Body of pancreas (tissue), 4 donors: ENCODE data around the gene MCRS1.

Source experiments
- POLR2A ChIP-seq, 3 donors: fragments of 450-650 bp; IDR thresholded peaks; one replicate each; pipeline ENCODE4 v1.6.1; 2016; ENCODE audit warnings: antibody characterized with exemption in 3 of 3, mild to moderate bottlenecking in 2 of 3
- TF ChIP-seq, protein P1 (sequence below), 7 experiments: fragments of 450-650 bp in 4 of 7; fragments of 200-600 bp in 3 of 7; sonication (generic) in 3 of 7; IDR thresholded peaks; one replicate each; pipeline ENCODE4 v1.5.1; 2016 to 2019; ENCODE audit warnings: antibody characterized with exemption in 7 of 7

GRCh38 chr12:49541911-49542505, 25.9 kb downstream of the MCRS1 start:
- TF ChIP-seq, protein P1, sequence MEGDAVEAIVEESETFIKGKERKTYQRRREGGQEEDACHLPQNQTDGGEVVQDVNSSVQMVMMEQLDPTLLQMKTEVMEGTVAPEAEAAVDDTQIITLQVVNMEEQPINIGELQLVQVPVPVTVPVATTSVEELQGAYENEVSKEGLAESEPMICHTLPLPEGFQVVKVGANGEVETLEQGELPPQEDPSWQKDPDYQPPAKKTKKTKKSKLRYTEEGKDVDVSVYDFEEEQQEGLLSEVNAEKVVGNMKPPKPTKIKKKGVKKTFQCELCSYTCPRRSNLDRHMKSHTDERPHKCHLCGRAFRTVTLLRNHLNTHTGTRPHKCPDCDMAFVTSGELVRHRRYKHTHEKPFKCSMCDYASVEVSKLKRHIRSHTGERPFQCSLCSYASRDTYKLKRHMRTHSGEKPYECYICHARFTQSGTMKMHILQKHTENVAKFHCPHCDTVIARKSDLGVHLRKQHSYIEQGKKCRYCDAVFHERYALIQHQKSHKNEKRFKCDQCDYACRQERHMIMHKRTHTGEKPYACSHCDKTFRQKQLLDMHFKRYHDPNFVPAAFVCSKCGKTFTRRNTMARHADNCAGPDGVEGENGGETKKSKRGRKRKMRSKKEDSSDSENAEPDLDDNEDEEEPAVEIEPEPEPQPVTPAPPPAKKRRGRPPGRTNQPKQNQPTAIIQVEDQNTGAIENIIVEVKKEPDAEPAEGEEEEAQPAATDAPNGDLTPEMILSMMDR (IDR thresholded peaks at IDR 0.05): no peak
- no peak for TF ChIP-seq POLR2A (IDR thresholded peaks at IDR 0.05)
